HG03342 (cell line): Measurements from ENCODE around the gene FKRP.
"Not testable (repeated sequence)": the region's sequence is repeated elsewhere in the genome, so short reads cannot be mapped to it uniquely, and the experiment has no call there.

Experiments used
- ATAC-seq: cut with Tn5 transposase; IDR thresholded peaks from one replicate; pipeline ENCODE4 v1.9.1; 2021; ENCODE audit warnings: mild to moderate bottlenecking, moderate library complexity; ENCODE audit not compliant: unreplicated experiment

Gene FKRP

GRCh38 chr19:46784262-46785053 lies 38.6 kb downstream of the FKRP start:
- no peak for ATAC-seq

GRCh38 chr19:46785054-46785979 lies 39.5 kb downstream of the FKRP start:
- no peak for ATAC-seq

GRCh38 chr19:46785980-46786235 lies 40.1 kb downstream of the FKRP start:
- no peak for ATAC-seq

- ATAC-seq = no peak
These were observed 40.6 kb downstream of the FKRP start for GRCh38 chr19:46786236-46787039.

- ATAC-seq = no peak
These were observed 41.1 kb downstream of the FKRP start for GRCh38 chr19:46787040-46787330.

- ATAC-seq = no peak
These were observed 41.7 kb downstream of the FKRP start for GRCh38 chr19:46787331-46788261.

- ATAC-seq = peak; percentile 70
These were observed 42.6 kb downstream of the FKRP start, which contains the start of gene SLC1A5 for GRCh38 chr19:46788262-46788967. Gene SLC1A5, minus strand, starts transcription at chr19:46788594. Its CDS starts 629 bp downstream, at chr19:46787965.

GRCh38 chr19:46788968-46789338 lies 43.1 kb downstream of the FKRP start:
- ATAC-seq = no peak

GRCh38 chr19:46789371-46789770 lies 43.5 kb downstream of the FKRP start:
- ATAC-seq = no peak

- no peak for ATAC-seq
These were observed 46.1 kb downstream of the FKRP start for GRCh38 chr19:46791944-46792343.

- ATAC-seq = no peak
These were observed 52.0 kb downstream of the FKRP start for GRCh38 chr19:46797881-46798280.

GRCh38 chr19:46798713-46799112 lies 52.9 kb downstream of the FKRP start:
- ATAC-seq = no peak

GRCh38 chr19:46802152-46802551 lies 56.3 kb downstream of the FKRP start:
- ATAC-seq = no peak

- no peak for ATAC-seq
These were observed 57.7 kb downstream of the FKRP start for GRCh38 chr19:46803555-46803954.

- ATAC-seq = not testable (repeated sequence)
These were observed 58.6 kb downstream of the FKRP start for GRCh38 chr19:46804432-46804831.

GRCh38 chr19:46806656-46807055 lies 60.8 kb downstream of the FKRP start:
- no peak for ATAC-seq
